Amygdala (tissue), 56 donors: ENCODE measurements around the gene FOXD3.
A peak's percentile ranks its signal among the peaks of the same experiment; 100 is the strongest.

Experiments
- DNase-seq, 56 donors: peaks; one replicate each; lab custom pipeline; 2025; lab: John Stamatoyannopoulos, UW

Gene FOXD3

DNA sequence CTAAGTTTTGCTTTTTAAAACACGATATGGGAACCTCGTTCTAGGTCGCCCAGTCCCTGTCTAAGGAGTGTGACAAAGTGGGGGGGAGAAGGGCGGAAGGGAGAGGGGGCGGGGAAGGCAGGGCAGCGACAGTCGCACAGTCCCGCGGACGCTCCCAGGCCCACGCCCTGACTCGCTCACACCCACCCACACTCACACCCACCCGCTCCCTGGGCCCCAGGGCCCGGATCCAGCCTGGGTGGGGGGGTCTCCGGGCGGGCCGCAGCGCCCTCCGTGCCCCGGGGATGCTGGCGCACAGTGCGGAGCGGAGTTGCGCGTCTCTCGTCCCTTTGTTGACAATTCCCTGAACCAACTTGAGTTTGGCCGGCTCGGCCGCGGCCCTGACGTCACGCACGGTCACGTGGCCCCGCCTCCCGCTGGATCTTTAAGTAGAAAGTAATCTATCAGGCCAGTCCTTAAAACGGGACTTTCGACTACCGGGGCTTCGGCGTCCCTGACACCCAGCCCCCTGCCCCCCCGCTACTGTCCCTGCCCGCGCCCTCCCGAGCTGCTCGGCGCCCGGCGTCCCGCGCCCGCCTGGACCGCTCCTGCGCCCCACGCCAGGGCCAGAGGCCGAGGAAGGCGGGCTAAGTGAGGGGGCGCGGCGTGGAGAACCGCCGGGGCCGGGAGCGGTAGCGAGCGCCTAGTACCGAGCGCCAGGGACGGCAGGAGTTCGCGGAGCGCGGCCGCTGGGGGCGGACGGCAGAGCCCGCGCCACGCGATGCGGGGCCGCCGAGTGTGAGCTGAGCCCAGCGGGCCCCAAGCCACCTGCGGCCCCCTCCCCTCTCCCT, at the start of gene FOXD3:
FOXD3 (plus strand) TSS at position 454 of the 830 bp plus-strand sequence. CDS start 492 bp downstream, outside the sequence.
- peak in 5 of 56 donors; percentile 3 to 51 (median 8) for DNase-seq

DNA sequence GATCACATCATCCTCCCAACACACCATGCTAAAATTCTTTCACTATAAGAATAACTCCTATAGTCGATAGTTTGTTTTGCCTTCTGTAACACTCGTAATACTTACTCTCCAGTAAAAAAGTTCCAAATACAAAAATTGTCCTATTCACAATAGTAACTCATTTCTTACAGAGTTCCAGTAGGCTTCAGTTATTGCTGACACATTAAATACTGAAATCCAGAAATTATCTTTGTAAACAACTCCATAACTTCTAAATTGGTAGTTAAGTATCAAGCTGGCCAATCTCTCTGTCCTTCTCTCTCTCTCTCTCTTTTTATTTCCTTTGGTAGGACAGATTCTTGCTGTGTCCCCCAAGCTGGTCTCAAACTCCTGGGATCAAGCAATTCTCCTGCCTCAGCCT, 49.6 kb upstream of the FOXD3 start:
- DNase-seq: no peak

DNA sequence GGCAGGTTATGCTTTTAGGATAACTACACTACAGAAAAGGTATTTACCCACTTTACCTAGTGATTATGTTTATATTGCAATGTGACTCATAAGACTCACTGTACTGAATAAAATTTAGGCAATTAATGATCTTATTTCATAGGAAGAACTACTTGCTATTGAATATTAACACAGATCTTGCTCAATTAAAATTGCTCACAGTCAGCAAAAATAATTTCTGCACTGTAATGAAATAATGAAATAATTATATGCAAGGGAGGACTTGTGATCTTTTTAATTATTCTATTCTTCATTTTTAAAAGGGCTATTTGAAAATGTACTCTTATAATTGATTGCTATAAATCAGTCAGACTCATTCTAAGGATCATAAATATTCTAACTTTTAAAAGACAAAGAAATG, 48.0 kb upstream of the FOXD3 start:
- no peak for DNase-seq

DNA sequence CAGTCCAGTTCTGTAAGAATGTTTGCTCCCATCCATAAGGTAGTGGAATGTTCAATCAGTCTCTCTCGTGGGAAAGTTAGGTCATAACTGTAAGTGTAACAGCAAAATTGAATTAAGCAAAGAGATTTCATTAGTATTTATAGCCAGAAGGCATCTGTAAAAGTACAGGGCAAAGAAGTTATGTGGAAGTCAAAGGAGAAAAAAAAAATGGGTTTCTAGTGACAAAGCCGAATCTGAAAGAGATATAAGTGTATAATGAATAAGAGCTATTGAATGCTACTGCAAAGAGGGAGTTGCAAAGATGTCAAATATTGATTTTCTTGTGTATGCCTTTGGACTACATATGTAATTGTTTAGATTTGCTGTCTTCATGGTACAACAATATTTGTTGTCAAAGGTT, 47.4 kb upstream of the FOXD3 start:
- no peak for DNase-seq

DNA sequence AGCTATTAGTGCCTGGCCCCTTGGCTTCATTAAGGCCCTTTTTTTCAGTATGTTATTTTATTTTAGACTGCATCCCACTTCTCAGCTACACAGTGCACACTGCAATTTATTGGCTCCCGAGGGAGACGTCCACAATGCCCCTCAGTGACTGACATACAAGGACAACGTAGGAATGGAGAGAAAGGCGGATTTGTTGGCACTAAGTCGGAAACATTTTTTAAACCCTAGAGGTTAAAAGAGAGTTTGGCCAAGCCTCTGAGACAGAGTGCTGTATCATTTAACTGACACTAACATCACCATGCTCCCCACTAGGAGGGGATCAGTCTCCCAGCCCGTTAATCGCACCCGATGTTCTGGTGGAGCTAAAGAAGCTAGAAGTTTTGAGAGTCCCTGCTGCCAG, 45.7 kb upstream of the FOXD3 start:
- DNase-seq: no peak

DNA sequence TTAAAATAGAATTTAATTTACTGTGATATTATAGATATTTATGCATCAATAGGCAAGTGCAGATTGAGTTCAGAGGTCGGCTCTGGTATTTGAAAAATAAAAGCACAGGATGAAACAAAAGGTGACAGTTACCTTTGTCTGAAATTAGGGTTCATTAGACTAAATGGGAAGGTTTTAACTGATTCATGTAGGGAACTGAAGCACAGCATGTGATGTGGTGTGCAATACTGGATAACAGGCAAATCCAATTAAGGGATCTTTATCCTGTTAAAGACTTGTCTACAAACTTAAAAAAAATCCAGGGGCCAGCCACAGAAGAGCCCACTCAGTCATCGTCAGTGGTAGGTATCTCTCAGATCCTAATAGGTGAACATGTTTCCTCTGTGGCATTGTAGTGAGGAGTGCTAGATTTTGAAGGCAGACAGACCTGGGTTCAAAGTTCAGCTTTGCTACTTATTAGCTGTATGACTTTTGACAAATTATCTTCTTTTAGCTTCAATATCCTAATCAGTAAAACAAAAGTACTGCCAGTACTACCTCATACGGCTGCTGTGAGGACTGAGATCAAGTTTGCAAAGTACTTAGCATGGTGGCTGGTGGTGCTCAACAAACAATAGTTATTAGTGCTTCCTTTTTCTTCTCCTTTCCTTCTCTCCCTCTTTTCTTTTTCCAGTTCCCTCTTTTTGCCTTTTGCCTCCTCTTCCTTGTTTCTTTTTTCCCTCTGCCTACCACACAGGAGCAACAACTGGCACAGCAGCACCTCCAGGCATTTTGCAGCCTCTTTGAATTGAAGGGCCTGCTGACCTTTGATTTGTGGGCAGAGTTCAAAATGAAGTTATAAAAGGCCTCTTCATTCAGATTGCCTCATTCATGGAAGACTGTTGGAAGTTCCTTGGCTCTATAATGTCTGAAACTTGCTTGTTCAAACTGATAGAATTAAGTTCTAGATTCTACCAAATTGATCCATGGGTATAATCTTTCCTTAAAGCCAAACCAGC, 44.9 kb upstream of the FOXD3 start:
- no peak for DNase-seq

DNA sequence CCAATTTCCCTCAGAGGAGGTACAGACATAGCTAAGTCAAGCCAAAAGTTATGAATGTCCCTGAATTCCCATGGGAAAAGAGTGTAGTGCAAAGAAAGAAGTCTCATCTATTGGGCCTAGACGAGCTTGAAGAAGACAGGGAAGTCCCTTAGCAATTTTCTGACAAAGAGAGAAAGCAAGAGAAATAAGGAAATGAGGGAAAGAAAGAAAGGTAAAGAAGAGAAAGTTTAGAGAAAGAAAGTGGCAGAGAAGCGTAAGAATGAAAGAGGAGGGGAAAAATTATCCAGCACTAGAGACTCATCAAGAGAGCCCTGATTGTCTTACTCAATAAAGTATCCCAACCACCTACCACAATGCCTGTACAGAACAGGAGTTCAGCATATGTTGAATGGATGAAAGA, 40.6 kb upstream of the FOXD3 start:
- no peak for DNase-seq

DNA sequence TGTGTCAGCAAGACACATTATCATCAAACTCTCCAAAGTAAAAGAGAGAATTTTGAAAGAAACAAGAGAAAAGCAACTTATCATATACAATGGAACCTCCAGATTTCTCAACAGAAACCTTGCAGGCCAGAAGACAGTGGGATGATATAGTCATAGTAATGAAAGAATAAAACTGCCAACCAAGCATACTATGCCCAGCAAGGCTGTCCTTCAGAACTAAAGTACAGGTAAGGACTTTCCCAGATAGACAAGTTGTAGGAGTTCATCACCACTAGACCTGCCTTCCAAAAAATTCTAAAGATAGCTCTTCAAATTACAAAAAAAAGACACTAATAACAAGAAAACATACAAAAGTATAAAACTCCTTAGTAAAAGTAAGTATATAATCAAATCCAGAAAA, 33.2 kb upstream of the FOXD3 start:
- no peak for DNase-seq

DNA sequence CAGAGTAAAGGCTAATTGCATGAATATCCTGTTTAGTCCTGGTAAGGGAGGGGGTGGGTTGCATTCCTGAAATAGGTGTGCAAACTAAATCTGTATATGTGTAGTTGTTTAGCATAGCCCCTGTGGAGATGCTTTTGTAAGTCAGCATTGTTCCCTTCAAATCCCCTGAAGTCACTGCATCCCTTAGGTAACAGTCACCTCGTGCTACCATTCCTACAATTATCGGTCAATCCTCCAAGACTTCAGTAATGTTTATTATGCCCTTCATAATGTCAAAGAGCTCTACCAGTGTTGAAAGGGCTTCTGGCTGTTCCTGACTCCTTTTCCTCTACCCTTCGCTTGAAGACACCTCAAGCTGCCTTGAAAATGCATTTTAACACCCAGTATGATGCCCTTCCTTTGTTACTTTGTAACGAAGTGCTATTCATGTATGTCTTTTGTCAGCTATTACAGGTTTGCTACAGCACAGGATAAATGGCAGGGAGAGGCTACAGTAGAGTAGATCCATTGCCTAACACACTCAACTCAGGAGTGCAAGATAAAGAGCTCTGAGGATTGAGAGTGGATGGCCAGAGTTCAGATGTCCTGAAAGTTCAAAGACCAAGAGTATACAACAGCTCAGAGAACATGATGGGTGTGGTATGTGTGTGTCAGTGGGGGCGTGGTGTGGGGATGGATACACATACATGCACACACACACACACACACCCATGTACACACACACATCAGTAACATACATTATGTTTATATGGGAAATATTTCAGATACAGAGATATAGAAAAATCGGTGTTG, 27.4 kb upstream of the FOXD3 start:
- no peak for DNase-seq

DNA sequence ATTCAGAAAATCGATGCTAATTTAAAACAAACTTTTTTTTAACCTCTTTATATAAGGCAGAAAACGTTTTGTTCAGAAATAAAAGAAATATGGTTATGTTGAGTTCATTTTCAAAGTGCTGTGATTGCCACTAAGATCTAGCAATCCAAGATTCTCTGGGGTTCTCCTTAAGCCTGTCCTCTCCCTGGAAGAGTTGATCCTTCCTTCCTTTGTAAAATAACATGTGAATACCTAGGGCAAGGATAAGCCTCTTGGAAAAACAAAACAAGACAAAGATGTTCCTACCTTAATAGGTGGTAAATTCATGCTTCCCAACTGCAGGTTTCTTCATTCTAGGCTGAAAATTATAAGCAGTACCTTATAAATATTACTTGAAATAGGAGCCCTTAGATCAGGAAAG, 18.0 kb upstream of the FOXD3 start:
- DNase-seq: no peak

DNA sequence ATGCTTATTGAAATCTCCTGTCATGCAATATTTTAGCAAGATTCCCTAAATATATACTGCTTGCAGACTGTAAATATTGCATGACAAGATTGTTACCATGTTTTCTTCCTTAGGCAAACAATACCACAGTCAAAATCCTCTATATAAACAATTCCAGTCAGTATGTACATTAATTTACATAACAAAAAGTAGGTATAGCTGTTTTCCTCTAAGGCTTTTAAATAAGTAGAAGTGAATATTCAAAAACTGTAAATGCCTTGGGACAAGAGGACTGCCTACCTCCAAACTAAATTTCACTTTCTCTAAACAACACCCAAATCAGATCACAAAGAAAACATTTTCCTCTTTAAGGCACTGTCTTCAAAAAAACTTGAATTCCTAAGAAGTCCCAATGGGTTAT, 17.3 kb upstream of the FOXD3 start:
- no peak for DNase-seq

DNA sequence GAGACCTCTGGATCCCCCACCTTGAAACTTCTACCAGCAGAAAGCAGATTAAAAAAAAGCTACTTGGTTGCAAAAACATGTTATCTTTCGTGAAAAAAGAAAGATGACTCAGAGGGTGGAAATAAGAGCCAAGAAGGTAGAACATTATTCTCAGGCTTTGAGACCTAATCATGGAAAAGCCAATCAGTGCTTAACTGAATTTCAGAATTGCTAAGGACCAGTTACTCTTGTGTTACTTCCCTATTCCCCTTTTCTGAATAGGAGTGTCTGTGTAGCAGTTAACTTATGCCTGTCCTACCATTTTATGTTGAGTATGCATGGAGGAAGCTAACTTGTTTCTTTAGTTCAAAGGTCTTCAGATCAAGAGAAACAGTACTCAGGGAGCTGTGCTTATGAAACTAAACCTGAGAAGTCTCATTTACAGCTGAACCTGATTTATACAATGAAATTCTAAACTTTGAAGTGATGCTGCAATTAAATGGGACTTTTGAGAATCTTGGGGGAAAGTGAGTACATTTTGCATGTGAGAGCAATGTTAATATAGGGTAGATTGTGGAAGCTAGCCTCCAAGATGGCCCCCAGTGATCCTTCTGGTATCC, 15.1 kb upstream of the FOXD3 start:
- no peak for DNase-seq

DNA sequence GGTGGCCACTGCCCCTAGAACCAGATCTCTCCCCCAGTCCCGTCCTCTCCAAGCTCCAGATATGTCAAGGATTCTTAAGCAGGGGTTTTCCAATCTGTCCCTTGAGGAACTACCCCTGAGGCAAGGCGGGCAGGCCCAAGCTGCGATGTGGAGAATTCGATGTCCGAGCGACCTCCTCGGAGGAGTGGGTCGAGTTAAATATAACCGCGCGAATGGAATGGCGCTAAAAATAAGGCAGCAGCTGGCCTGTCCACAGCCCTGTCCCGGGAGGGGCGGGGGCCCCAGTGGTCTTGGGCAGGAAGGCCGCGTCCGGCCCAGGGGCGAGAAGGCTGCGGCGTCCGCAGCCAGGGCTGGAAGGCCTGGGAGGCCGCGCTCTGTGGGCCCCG, 5.8 kb upstream of the FOXD3 start:
- DNase-seq: no peak

DNA sequence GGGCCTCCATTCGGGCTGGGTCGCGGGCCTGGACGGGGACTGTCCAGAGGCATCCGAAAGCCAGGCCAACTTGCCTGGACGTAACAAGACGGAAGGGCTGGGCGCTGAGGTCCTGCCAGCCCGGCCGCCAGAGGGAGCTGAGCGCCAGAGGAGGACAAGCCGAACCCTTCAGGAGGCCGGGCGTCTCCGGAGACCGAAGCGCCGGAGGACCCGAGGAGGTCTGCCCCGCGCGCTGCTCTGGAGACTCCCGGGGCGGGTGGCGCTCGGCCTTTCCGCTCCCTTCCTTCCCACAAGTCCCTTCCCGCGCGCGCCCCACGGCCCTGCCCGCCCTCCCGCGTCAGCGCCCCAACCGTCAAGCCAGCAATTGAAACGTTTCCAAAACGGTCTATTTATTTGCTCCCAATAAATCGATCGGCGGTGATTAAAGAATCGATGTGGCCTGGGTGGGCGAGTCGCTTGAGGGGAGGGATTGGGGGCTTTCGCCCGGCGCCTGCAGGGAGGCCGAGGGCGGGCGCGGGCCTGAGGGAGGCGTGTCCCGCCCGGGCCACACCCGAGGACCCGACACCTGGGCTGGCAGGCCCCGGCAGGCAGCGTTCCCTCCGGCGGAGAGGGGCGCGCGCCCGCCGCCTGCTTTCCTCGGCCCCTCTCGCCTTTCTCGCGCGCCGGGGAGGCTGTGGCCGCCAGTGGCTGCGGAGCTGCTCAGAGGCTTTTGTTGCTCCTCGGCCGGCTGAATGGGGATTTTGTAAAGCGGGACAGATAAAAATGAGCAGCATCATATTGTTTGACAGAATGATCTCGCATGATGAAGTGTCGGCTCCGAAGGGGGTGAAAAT, 5.2 kb upstream of the FOXD3 start:
- no peak for DNase-seq

DNA sequence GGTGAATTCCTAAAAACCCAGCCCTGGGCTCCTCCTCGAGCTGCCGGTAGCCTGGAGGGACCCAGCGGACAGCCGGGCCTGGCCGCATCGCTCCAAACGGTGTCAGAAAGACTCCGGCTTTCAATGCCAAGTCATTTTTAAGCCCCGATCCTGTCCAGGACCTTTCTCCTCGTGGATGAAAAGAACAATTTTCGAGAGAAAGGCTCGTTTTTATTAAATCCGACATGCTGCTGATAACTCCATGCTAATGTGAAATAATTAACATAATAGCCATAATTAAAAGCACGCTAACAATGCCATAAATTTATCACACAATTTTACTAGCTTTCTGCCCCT, 4.6 kb upstream of the FOXD3 start:
- no peak for DNase-seq

DNA sequence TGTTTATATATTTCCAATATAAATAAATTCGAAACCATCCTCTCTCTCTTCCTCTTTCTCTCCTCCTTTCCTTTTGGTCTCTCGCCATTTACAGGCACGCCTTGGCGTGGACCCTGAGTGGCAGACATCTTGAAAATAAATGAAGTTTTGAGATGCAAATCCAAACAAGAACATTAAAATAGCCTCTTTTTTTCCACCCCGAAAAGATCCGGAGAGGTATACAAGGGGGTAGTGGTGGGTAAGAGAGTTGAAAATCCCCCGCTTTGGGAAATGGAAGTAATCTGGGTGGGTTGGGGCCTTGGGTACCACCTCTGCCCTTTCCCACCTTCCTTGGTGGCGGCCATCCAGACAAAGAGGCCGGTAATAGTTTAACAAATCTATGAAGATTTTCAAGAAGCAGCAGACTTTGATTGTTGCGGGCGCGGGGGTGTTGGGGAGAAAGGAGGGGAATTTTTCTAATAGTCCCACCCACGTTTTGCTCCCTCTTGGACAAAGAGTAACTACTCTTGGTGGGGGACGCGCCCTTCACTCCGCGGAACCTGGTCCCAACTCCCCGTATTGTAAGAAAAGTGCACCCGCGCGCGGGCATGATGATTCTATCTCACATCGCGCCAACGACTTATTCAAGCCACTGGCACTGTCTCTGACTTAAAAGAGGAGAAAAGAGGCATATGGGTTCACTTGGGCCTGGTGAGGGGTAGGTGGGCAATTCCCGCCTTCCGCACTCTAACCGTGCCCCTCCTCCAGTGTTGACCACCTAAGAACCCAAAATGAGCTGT, 4.0 kb upstream of the FOXD3 start:
- DNase-seq: no peak

DNA sequence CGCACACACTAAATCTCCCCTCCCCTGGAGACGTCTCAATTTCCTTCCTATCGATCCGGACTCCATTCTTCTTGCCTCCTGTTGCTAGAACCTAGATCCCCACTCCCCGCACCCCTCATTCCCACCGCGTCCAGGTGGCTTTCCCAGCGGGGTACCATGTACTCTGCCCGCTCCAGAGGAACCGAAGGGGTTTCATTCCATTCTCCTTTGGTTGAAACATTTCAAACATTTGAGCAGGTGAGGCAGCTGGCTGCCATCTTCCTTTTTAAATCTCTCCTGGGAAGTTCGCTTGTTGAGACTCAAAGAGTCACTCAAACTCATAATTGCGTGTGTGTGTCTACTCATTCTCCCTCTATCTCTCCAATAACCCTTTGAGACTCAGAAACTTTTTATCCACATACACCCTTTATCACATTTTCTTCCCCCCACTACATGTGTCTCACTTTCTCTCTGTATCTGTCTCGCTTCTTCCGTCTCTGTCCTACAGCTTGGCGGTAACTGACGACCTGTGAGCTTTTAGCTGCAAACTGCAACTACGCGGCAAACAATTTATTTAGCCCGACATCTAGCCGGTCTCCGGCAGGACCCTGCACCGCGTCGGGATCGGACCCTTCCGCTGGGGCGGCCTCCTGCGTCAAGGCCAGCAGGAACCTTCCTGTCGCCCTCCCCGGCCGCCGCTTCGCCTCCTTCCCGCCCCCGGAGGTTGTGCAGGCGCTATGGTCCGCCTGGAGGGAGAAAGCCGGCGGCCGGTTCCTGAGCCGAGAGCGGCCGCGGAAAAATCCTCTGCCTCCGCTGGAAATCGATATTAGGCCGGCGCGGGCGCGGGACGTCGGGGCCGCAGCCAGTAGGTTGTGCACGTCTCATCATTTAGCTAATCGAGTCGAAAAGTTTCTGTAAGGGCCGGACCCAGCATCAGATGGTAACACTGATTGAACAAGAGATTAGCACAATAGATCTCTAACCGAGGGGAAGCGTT, 3.0 kb upstream of the FOXD3 start:
- DNase-seq: no peak
